A673 (cell line): ENCODE results near the gene CRLF2. TPM values are rescaled to one million over a fixed set of nuclear protein-coding genes. Genes with fewer than 3 reads are reported as not detected.
"Not testable (repeated sequence)": the region's sequence is repeated elsewhere in the genome, so short reads cannot be mapped to it uniquely, and the experiment has no call there.

ENCODE experiments used
- BruUV-seq: library from RNA; stranded (reverse); fragments of 400-500 nt; replicated peaks from 2 replicates; lab custom pipeline; 2021; lab: Mats Ljungman, UMichigan
- CTCF ChIA-PET: fragments of 300-600 bp; sonication (Branson Sonifier 250); formaldehyde crosslinking; loops from one replicate; lab custom pipeline; 2022; ENCODE audit warnings: antibody characterized with exemption; lab: Charles Lee
- POLR2A ChIA-PET: fragments of 300-600 bp; sonication (Branson Sonifier 250); formaldehyde crosslinking; loops from one replicate; lab custom pipeline; 2022; ENCODE audit warnings: antibody characterized with exemption; ENCODE audit not compliant: low non-redundant PET; lab: Charles Lee
- DNase-seq: peaks from one replicate; pipeline ENCODE4 v3.0.0-alpha.2; 2015; ENCODE audit warnings: low spot score
- H3K27ac ChIP-seq: fragments of 200-600 bp; sonication (generic); 2 replicates; pipeline ENCODE4 v1.5.1; 2016; ENCODE audit warnings: mixed run types, low read depth, mild to moderate bottlenecking, mixed read lengths, antibody characterized with exemption, low read length; ENCODE audit not compliant: poor library complexity, severe bottlenecking
- H3K27me3 ChIP-seq: fragments of 200-600 bp; sonication (generic); replicated peaks from 2 replicates; pipeline ENCODE4 v1.6.1; 2017; ENCODE audit warnings: mixed run types, low read depth, mild to moderate bottlenecking, mixed read lengths, antibody characterized with exemption, low read length; ENCODE audit not compliant: insufficient read depth, poor library complexity
- H3K36me3 ChIP-seq: fragments of 200-600 bp; sonication (generic); 2 replicates; pipeline ENCODE4 v1.6.1; 2016; ENCODE audit warnings: mixed run types, mild to moderate bottlenecking, mixed read lengths, antibody characterized with exemption, low read length; ENCODE audit not compliant: insufficient read depth, poor library complexity, severe bottlenecking
- H3K4me1 ChIP-seq: fragments of 200-600 bp; sonication (generic); 2 replicates; pipeline ENCODE4 v1.6.1; 2017; ENCODE audit warnings: mixed run types, mild to moderate bottlenecking, mixed read lengths, antibody characterized with exemption, low read length; ENCODE audit not compliant: insufficient read depth, poor library complexity, severe bottlenecking
- H3K4me3 ChIP-seq: fragments of 200-600 bp; sonication (generic); 2 replicates; pipeline ENCODE4 v1.5.1; 2016; ENCODE audit warnings: low read depth, mixed run types, mild to moderate bottlenecking, mixed read lengths, low read length; ENCODE audit not compliant: poor library complexity, severe bottlenecking
- H3K9me3 ChIP-seq: fragments of 200-600 bp; sonication (generic); 2 replicates; pipeline ENCODE4 v1.6.1; 2016; ENCODE audit warnings: mixed run types, low read depth, mild to moderate bottlenecking, mixed read lengths, antibody characterized with exemption, low read length; ENCODE audit not compliant: poor library complexity, severe bottlenecking
- CTCF ChIP-seq: fragments of 300-800, 200-600 bp; sonication (generic); conservative IDR thresholded peaks from 2 replicates; pipeline ENCODE4 v1.5.1; 2017; ENCODE audit warnings: low read depth, mild to moderate bottlenecking, antibody characterized with exemption, low read length, moderate library complexity, mixed read lengths
- EZH2 ChIP-seq: fragments of 200-600 bp; sonication (generic); IDR thresholded peaks from 2 replicates; pipeline ENCODE4 v1.6.1; 2017; ENCODE audit warnings: borderline replicate concordance, low read depth, mild to moderate bottlenecking, mixed read lengths, antibody characterized with exemption, low read length; ENCODE audit not compliant: poor library complexity, severe bottlenecking
- intact Hi-C: fragments of 100-400 bp; cut with micrococcal nuclease; formaldehyde crosslinking; loops from one replicate; pipeline ENCODE4 v1.10.0; 2022; ENCODE audit not compliant: unreplicated experiment
- total RNA-seq: library from RNA; stranded (reverse); gene quantifications from 2 replicates; pipeline ENCODE4 v1.2.3, GENCODE V29; 2021

CRLF2 gene
- total RNA-seq, 1 experiment from 2014 or later, result not detected

- Histone ChIP-seq H3K36me3 (no peaks in the 10 kb centered on the region), H3K4me3 (no peak overlapping the region), H3K4me1 (no peaks in the 10 kb centered on the region), H3K27me3 (no peaks in the 10 kb centered on the region), H3K27ac (no peak overlapping the region), H3K9me3 (peaks cover 5% of the 10 kb centered on the region)
- no TSS peak for BruUV-seq
- ChIA-PET POLR2A (no interaction called here), CTCF (no interaction called here)
- no peak for DNase-seq
- no peak for TF ChIP-seq EZH2
- no peak for TF ChIP-seq CTCF
- intact Hi-C loops, result no loop called here
Measured at GRCh38 chrX:1190596-1191145, 21.8 kb downstream of the CRLF2 start.

- no peaks in the 10 kb centered on the region for H3K27me3 ChIP-seq
- ChIA-PET CTCF (no interaction called here), POLR2A (no interaction called here)
- TF ChIP-seq EZH2 (no peak), CTCF (no peak)
- H3K36me3 ChIP-seq, result no peaks in the 10 kb centered on the region
- no peaks in the 10 kb centered on the region for H3K4me1 ChIP-seq
- no peak overlapping the region for H3K4me3 ChIP-seq
- no peak overlapping the region for H3K27ac ChIP-seq
- intact Hi-C loops, result no loop called here
- H3K9me3 ChIP-seq, result peaks cover under 1% of the 10 kb centered on the region
- no peak for DNase-seq
- no TSS peak for BruUV-seq
Measured at GRCh38 chrX:1185561-1185960, 26.9 kb downstream of the CRLF2 start.

- no peaks in the 10 kb centered on the region for H3K36me3 ChIP-seq
- no TSS peak for BruUV-seq
- ChIA-PET CTCF (no interaction called here), POLR2A (no interaction called here)
- intact Hi-C loops, result no loop called here
- no peak overlapping the region for H3K27ac ChIP-seq
- no peak overlapping the region for H3K4me3 ChIP-seq
- TF ChIP-seq EZH2, result no peak
- no peaks in the 10 kb centered on the region for H3K9me3 ChIP-seq
- H3K27me3 ChIP-seq, result no peaks in the 10 kb centered on the region
- DNase-seq, result no peak
- no peaks in the 10 kb centered on the region for H3K4me1 ChIP-seq
Measured at GRCh38 chrX:1182211-1182610, 30.2 kb downstream of the CRLF2 start.

- intact Hi-C loops, CTCF ChIA-PET, BruUV-seq, H3K4me3 ChIP-seq, H3K27ac ChIP-seq, H3K4me1 ChIP-seq, H3K27me3 ChIP-seq, POLR2A ChIA-PET, H3K36me3 ChIP-seq, DNase-seq, H3K9me3 ChIP-seq: not testable (repeated sequence)
Measured at GRCh38 chrX:1181661-1182060, 30.8 kb downstream of the CRLF2 start.
